Activated CD8-positive, alpha-beta T cell treated with anti-CD3 and anti-CD28 coated beads, Interleukin-2, amount 10 ng/mL, durations not matched to agents 7 days and 5 days (primary cell): ENCODE measurements around the gene PKN3. TPM values are rescaled to one million over a fixed set of nuclear protein-coding genes. Genes with fewer than 3 reads are reported as not detected.

Experiments used
- ATAC-seq: fragments of 150-1000 bp; cut with Tn5 transposase; one replicate; pipeline ENCODE4 v1.10.0; 2021; ENCODE audit warnings: moderate library complexity
- CTCF ChIA-PET: fragments of 350-600 bp; sonication (Branson Sonifier 250); formaldehyde crosslinking; loops from one replicate; lab custom pipeline; 2021; ENCODE audit warnings: antibody characterized with exemption; lab: Charles Lee
- POLR2A ChIA-PET: fragments of 350-600 bp; sonication (Branson Sonifier 250); formaldehyde crosslinking; loops from one replicate; lab custom pipeline; 2021; ENCODE audit warnings: antibody characterized with exemption; lab: Charles Lee
- DNase-seq: peaks from one replicate; pipeline ENCODE4 v3.0.0-alpha.2; 2020
- H3K27ac Mint-ChIP-seq: one replicate; pipeline ENCODE4 v1.8.0; 2021; ENCODE audit warnings: mild to moderate bottlenecking, mixed read lengths
- H3K27me3 Mint-ChIP-seq: one replicate; pipeline ENCODE4 v1.8.0; 2021; ENCODE audit warnings: low read depth, mixed read lengths
- H3K36me3 Mint-ChIP-seq: one replicate; pipeline ENCODE4 v1.8.0; 2021; ENCODE audit warnings: low read depth, mixed read lengths
- H3K4me1 Mint-ChIP-seq: one replicate; pipeline ENCODE4 v1.8.0; 2021; ENCODE audit warnings: low read depth, mixed read lengths
- H3K4me3 Mint-ChIP-seq: one replicate; pipeline ENCODE4 v1.8.0; 2021; ENCODE audit warnings: mild to moderate bottlenecking, mixed read lengths
- H3K9me3 Mint-ChIP-seq: one replicate; pipeline ENCODE4 v1.8.0; 2022; ENCODE audit warnings: mixed read lengths; ENCODE audit not compliant: insufficient read depth
- total RNA-seq, 2 experiments: library from RNA; stranded (reverse); gene quantifications; one replicate each; pipeline ENCODE4 v1.2.3, GENCODE V29; 2021

The PKN3 gene
- total RNA-seq, 2 experiments from 2014 or later, result 7.6 to 8.0 TPM

GRCh38 chr9:128706671-128707381, 4.5 kb downstream of the PKN3 start:
- POLR2A ChIA-PET, result interaction anchor here (1.0 kb wide), 1 partner anchor 16 kb away, joined by 3 read pairs; no protein-coding TSS in a partner anchor
- Mint-ChIP-seq H3K27ac (no peak overlapping the region), H3K9me3 (no peaks in the 10 kb centered on the region), H3K27me3 (no peaks in the 10 kb centered on the region), H3K36me3 (no peaks in the 10 kb centered on the region), H3K4me1 (peaks cover 8% of the 10 kb centered on the region), H3K4me3 (no peak overlapping the region)
- DNase-seq (no peak), ATAC-seq (no peak)
- CTCF ChIA-PET, result interaction anchor here (1.2 kb wide), 1 partner anchor 10 kb away, joined by 4 read pairs; no protein-coding TSS in a partner anchor

- no peaks in the 10 kb centered on the region for H3K27me3 Mint-ChIP-seq
- CTCF ChIA-PET, result interaction anchor here (1.2 kb wide), 1 partner anchor 10 kb away, joined by 4 read pairs; no protein-coding TSS in a partner anchor
- ATAC-seq, result no peak
- DNase-seq, result no peak
- no peak overlapping the region for H3K4me3 Mint-ChIP-seq
- H3K27ac Mint-ChIP-seq, result no peak overlapping the region
- POLR2A ChIA-PET, result no interaction called here
- peaks cover 6% of the 10 kb centered on the region for H3K4me1 Mint-ChIP-seq
- H3K36me3 Mint-ChIP-seq, result no peaks in the 10 kb centered on the region
- H3K9me3 Mint-ChIP-seq, result no peaks in the 10 kb centered on the region
Measured at GRCh38 chr9:128707446-128707845, 5.1 kb downstream of the PKN3 start.

- no peaks in the 10 kb centered on the region for H3K4me1 Mint-ChIP-seq
- POLR2A ChIA-PET, result no interaction called here
- DNase-seq, result no peak
- CTCF ChIA-PET, result no interaction called here
- no peak overlapping the region for H3K4me3 Mint-ChIP-seq
- H3K36me3 Mint-ChIP-seq, result no peaks in the 10 kb centered on the region
- no peak for ATAC-seq
- no peaks in the 10 kb centered on the region for H3K27me3 Mint-ChIP-seq
- no peaks in the 10 kb centered on the region for H3K9me3 Mint-ChIP-seq
- no peak overlapping the region for H3K27ac Mint-ChIP-seq
Measured at GRCh38 chr9:128712451-128713410, 10.4 kb downstream of the PKN3 start.

GRCh38 chr9:128713411-128713780, 11.1 kb downstream of the PKN3 start:
- ATAC-seq, result no peak
- H3K27ac Mint-ChIP-seq, result no peak overlapping the region
- CTCF ChIA-PET, result no interaction called here

GRCh38 chr9:128713941-128714573, 11.8 kb downstream of the PKN3 start:
- Mint-ChIP-seq H3K27ac (no peak overlapping the region), H3K4me3 (no peak overlapping the region), H3K4me1 (no peaks in the 10 kb centered on the region), H3K36me3 (no peaks in the 10 kb centered on the region), H3K9me3 (no peaks in the 10 kb centered on the region), H3K27me3 (no peaks in the 10 kb centered on the region)
- ChIA-PET CTCF (no interaction called here), POLR2A (no interaction called here)
- ATAC-seq (no peak), DNase-seq (no peak)

More at GRCh38 chr9:128713411-128713780, 11.1 kb downstream of the PKN3 start:
- Mint-ChIP-seq H3K4me1 (no peaks in the 10 kb centered on the region), H3K36me3 (no peaks in the 10 kb centered on the region), H3K27me3 (no peaks in the 10 kb centered on the region), H3K9me3 (no peaks in the 10 kb centered on the region), H3K4me3 (no peak overlapping the region)
- DNase-seq, result no peak
- POLR2A ChIA-PET, result no interaction called here

- POLR2A ChIA-PET, result no interaction called here
Measured at GRCh38 chr9:128714586-128715435, 12.5 kb downstream of the PKN3 start.

GRCh38 chr9:128715436-128715750, 13.1 kb downstream of the PKN3 start:
- POLR2A ChIA-PET, result no interaction called here
- CTCF ChIA-PET, result no interaction called here
- no peak for ATAC-seq

More at GRCh38 chr9:128714586-128715435, 12.5 kb downstream of the PKN3 start:
- CTCF ChIA-PET, result no interaction called here
- no peak overlapping the region for H3K4me3 Mint-ChIP-seq
- ATAC-seq, result no peak
- H3K9me3 Mint-ChIP-seq, result no peaks in the 10 kb centered on the region
- no peak for DNase-seq
- H3K4me1 Mint-ChIP-seq, result no peaks in the 10 kb centered on the region
- H3K27ac Mint-ChIP-seq, result no peak overlapping the region
- no peaks in the 10 kb centered on the region for H3K27me3 Mint-ChIP-seq
- H3K36me3 Mint-ChIP-seq, result peaks cover 4% of the 10 kb centered on the region

GRCh38 chr9:128716581-128717254, 14.4 kb downstream of the PKN3 start:
- DNase-seq, result no peak
- no peak overlapping the region for H3K27ac Mint-ChIP-seq
- ChIA-PET POLR2A (no interaction called here), CTCF (no interaction called here)
- H3K9me3 Mint-ChIP-seq, result no peaks in the 10 kb centered on the region
- peaks cover 16% of the 10 kb centered on the region for H3K36me3 Mint-ChIP-seq
- H3K4me3 Mint-ChIP-seq, result no peak overlapping the region
- no peak for ATAC-seq
- H3K4me1 Mint-ChIP-seq, result peaks cover 4% of the 10 kb centered on the region
- no peaks in the 10 kb centered on the region for H3K27me3 Mint-ChIP-seq

More at GRCh38 chr9:128715436-128715750, 13.1 kb downstream of the PKN3 start:
- Mint-ChIP-seq H3K36me3 (peaks cover 5% of the 10 kb centered on the region), H3K4me1 (no peaks in the 10 kb centered on the region), H3K4me3 (no peak overlapping the region), H3K9me3 (no peaks in the 10 kb centered on the region), H3K27me3 (no peaks in the 10 kb centered on the region), H3K27ac (no peak overlapping the region)
- no peak for DNase-seq

GRCh38 chr9:128718047-128718446, 15.7 kb downstream of the PKN3 start:
- CTCF ChIA-PET, result no interaction called here
- no peak for ATAC-seq
- POLR2A ChIA-PET, result no interaction called here

GRCh38 chr9:128718475-128718874, 16.2 kb downstream of the PKN3 start:
- no peak for ATAC-seq
- POLR2A ChIA-PET, result no interaction called here
- Mint-ChIP-seq H3K27ac (no peak overlapping the region), H3K27me3 (no peaks in the 10 kb centered on the region), H3K36me3 (peaks cover 30% of the 10 kb centered on the region), H3K9me3 (no peaks in the 10 kb centered on the region), H3K4me3 (no peak overlapping the region), H3K4me1 (peaks cover 19% of the 10 kb centered on the region)
- CTCF ChIA-PET, result no interaction called here
- no peak for DNase-seq

More at GRCh38 chr9:128718047-128718446, 15.7 kb downstream of the PKN3 start:
- Mint-ChIP-seq H3K9me3 (no peaks in the 10 kb centered on the region), H3K4me3 (no peak overlapping the region), H3K4me1 (peaks cover 15% of the 10 kb centered on the region), H3K36me3 (peaks cover 29% of the 10 kb centered on the region), H3K27me3 (no peaks in the 10 kb centered on the region), H3K27ac (no peak overlapping the region)
- no peak for DNase-seq
